ENCODE results near the gene NLGN1. TPM values are rescaled to one million over a fixed set of nuclear protein-coding genes. Genes with fewer than 3 reads are reported as not detected.

NLGN1 gene
- total and polyA plus RNA-seq, 2 of the 13 experiments (the other 11 are each of a cell fraction or from before 2014, with no cell fraction given), result not detected

DNA sequence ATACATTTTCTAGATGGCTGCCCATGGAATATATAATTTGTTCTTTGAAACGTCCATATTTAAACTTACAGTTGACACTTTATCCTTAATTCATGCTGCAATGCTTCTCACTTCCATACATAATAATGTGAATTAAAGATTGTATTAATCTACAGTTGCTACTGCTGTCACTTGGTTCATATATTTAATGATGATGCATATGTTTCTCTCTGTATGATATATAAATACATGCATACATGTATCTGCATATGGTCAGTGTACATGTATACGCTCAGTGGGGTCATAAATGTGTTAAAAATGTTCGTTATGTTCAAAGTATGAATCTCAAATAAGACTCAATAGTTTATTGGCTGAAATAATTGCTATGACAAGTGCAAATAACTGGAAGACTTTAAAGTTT lies 382.5 kb downstream of the NLGN1 start (continued):
- TF ChIP-seq, protein P1, sequence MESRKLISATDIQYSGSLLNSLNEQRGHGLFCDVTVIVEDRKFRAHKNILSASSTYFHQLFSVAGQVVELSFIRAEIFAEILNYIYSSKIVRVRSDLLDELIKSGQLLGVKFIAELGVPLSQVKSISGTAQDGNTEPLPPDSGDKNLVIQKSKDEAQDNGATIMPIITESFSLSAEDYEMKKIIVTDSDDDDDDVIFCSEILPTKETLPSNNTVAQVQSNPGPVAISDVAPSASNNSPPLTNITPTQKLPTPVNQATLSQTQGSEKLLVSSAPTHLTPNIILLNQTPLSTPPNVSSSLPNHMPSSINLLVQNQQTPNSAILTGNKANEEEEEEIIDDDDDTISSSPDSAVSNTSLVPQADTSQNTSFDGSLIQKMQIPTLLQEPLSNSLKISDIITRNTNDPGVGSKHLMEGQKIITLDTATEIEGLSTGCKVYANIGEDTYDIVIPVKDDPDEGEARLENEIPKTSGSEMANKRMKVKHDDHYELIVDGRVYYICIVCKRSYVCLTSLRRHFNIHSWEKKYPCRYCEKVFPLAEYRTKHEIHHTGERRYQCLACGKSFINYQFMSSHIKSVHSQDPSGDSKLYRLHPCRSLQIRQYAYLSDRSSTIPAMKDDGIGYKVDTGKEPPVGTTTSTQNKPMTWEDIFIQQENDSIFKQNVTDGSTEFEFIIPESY (CRISPR knock-in tag; IDR thresholded peaks at IDR 0.05), result no peak
- TF ChIP-seq GTF2F1 (IDR thresholded peaks at IDR 0.05; ENCODE audit: low read length), result no peak
- no peak for TF ChIP-seq NFKB2 (CRISPR knock-in tag; IDR thresholded peaks at IDR 0.05; ENCODE audit: borderline replicate concordance)
- TF ChIP-seq SPEN (CRISPR knock-in tag; IDR thresholded peaks at IDR 0.05; ENCODE audit: low read depth), result no peak
- no peak for TF ChIP-seq TOPORS (CRISPR knock-in tag; IDR thresholded peaks at IDR 0.05)
- no peak for TF ChIP-seq THAP11 (CRISPR knock-in tag; IDR thresholded peaks at IDR 0.05)
- no peak for TF ChIP-seq ZBTB21 (CRISPR knock-in tag; IDR thresholded peaks at IDR 0.05)
- no peak for TF ChIP-seq HNRNPK (IDR thresholded peaks at IDR 0.05; ENCODE audit: low read depth, low read length, poor library complexity, severe bottlenecking)
- no peak for TF ChIP-seq HOXA5 (CRISPR knock-in tag; IDR thresholded peaks at IDR 0.05)
- no peak for TF ChIP-seq CBX5 (CRISPR knock-in tag; IDR thresholded peaks at IDR 0.05; ENCODE audit: borderline replicate concordance)
- TF ChIP-seq GATAD2A (CRISPR knock-in tag; IDR thresholded peaks at IDR 0.05), result no peak

DNA sequence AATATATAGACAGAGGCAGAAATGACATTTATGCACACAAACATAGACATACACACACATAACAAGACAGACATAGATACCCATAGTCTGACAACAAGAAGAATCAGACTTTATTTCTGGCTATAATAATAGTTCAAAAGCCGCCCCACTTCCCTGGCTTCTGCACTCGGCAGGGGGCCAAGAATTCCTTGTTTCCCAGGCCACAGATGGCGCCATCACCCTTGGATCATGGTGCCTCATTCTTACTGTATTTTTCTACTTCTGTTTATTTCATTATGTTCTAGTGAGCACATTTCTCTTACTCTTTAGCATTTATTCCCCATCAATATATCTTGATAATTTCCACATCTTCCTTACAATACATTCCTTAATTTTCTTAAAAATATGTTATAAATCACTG lies 387.5 kb downstream of the NLGN1 start:
- Histone ChIP-seq H3K36me3 (replicated peaks in 1 of 2; ENCODE audit: control insufficient read depth in 1 of 2, insufficient read depth in 2 of 2, low read length in 2 of 2) (no peaks in the 10 kb centered on the region), H4K20me1 (ENCODE audit: insufficient read depth, low read length) (no peaks in the 10 kb centered on the region), H3K79me2 (ENCODE audit: insufficient read depth, low read length) (no peaks in the 10 kb centered on the region), H3K4me2 (ENCODE audit: low read depth, low read length) (no peak overlapping the region), H3K9me3 (ENCODE audit: low read length) (no peaks in the 10 kb centered on the region), H2AFZ (ENCODE audit: low read length) (no peak overlapping the region), H3K4me1 (ENCODE audit: insufficient read depth, low read length) (no peaks in the 10 kb centered on the region), H3K4me3 (replicated peaks in 1 of 3; ENCODE audit: insufficient read depth in 1 of 3, low read depth in 2 of 3, low read length in 3 of 3) (no peak overlapping the region), H3K27me3 (ENCODE audit: control insufficient read depth in 1 of 2, insufficient read depth in 2 of 2, low read length in 2 of 2) (no peaks in the 10 kb centered on the region), H3K27ac (ENCODE audit: extremely low read length, insufficient read depth, low read length) (no peak overlapping the region), H3K9ac (ENCODE audit: insufficient read depth, low read depth, low read length) (no peak overlapping the region)
- POLR2A ChIA-PET, result no interaction called here
- ATAC-seq (no peak), DNase-seq (ENCODE audit: low spot score) (no peak), FAIRE-seq (no peak)
- 15% methylated on average over 3 of the region's 3 CpGs for WGBS (ENCODE audit: low lambda C conversion rate)
- no TSS peak for BruUV-seq (replicated peaks)
- CTCF ChIA-PET (ENCODE audit: low intra/inter-chr PET ratio, low total read pairs), result no interaction called here
- intact Hi-C loops (cut with micrococcal nuclease; ENCODE audit: unreplicated experiment), result no loop called here
- in situ Hi-C loops (cut with HindIII; ENCODE audit: extremely low pct_ligation_motif_present, low pct_unique_long_range_greater_than_20kb), result no loop called here
- TF ChIP-seq ETS1 (CRISPR knock-in tag; IDR thresholded peaks at IDR 0.05), result no peak
- TF ChIP-seq POGK (CRISPR knock-in tag; conservative IDR thresholded peaks at IDR 0.05), result no peak
- TF ChIP-seq IRF2 (CRISPR knock-in tag; IDR thresholded peaks at IDR 0.05), result no peak
- TF ChIP-seq ZNF687 (CRISPR knock-in tag; IDR thresholded peaks at IDR 0.05), result no peak
- no peak for TF ChIP-seq ZNF839 (CRISPR knock-in tag; IDR thresholded peaks at IDR 0.05; ENCODE audit: borderline replicate concordance)
- TF ChIP-seq ZFAT (CRISPR knock-in tag; conservative IDR thresholded peaks at IDR 0.05), result no peak
